Subcutaneous abdominal adipose tissue (tissue), 5 donors: Measurements from ENCODE around the gene ATG3.

ENCODE experiments used
- H3K27ac ChIP-seq: one replicate; pipeline ENCODE4 v1.7.0; 2013; ENCODE audit warnings: low read depth, mild to moderate bottlenecking, inconsistent platforms, low read length, moderate library complexity
- H3K27me3 ChIP-seq, 5 donors: one replicate each; pipeline ENCODE4 v1.7.0; 2013; ENCODE audit warnings: low read length in 5 of 5, inconsistent platforms in 1 of 5; ENCODE audit not compliant: control insufficient read depth in 5 of 5, insufficient read depth in 4 of 5
- H3K36me3 ChIP-seq, 5 donors: one replicate each; pipeline ENCODE4 v1.7.0; 2013; ENCODE audit warnings: low read length in 5 of 5; ENCODE audit not compliant: control insufficient read depth in 5 of 5, insufficient read depth in 5 of 5
- H3K4me1 ChIP-seq, 5 donors: one replicate each; pipeline ENCODE4 v1.7.0; 2013; ENCODE audit warnings: low read length in 5 of 5, mild to moderate bottlenecking in 3 of 5, moderate library complexity in 1 of 5; ENCODE audit not compliant: control insufficient read depth in 5 of 5, insufficient read depth in 5 of 5
- H3K4me3 ChIP-seq, 5 donors: one replicate each; pipeline ENCODE4 v1.7.0; 2013; ENCODE audit warnings: low read length in 5 of 5, low read depth in 1 of 5
- H3K9ac ChIP-seq, 5 donors: one replicate each; pipeline ENCODE4 v1.7.0; 2013; ENCODE audit warnings: low read length in 5 of 5, mild to moderate bottlenecking in 4 of 5, moderate library complexity in 3 of 5
- H3K9me3 ChIP-seq, 5 donors: one replicate each; pipeline ENCODE4 v1.7.0; 2013; ENCODE audit warnings: low read length in 5 of 5; ENCODE audit not compliant: control insufficient read depth in 5 of 5
- donor health status: healthy.
- donor health status: healthy.
- donor health status: healthy.
- donor health status: healthy.
- donor health status: healthy.

ATG3 gene

DNA sequence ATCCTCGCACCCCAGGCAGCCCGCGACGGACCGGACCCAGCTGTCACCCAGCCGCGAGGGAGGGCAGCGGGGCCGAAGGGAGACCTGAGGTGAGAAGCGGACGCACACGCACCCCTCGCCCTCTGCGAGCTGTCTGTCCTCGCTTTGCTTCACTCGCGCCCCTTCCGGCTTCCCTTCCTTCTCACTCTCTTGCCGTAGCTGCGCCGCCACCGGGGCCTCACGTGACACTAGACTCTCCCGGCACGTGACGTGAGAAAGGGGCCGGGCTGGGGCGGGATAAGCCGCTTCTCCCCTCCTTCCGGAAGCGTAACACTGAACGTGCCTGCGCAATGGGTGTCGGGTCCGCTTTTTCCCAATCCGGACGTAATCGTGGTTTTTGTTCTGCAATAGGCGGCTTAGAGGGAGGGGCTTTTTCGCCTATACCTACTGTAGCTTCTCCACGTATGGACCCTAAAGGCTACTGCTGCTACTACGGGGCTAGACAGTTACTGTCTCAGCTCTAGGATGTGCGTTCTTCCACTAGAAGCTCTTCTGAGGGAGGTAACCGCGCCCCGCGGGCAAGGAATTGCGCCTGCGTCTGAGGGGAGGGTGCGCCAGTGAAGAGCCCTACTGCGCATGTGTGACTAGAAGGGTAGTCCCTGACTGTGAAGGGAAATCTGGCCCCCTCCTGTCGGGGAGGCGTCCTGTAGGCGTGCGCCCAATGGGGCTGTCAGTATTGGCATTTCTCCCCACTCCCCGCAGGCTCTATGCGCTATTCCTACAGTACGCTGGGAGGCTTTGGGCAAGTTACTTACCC is at the start of gene ATG3, which contains the start of gene SLC35A5:
Gene ATG3 (minus strand): TSS at position 229 of the 796 bp plus-strand sequence. CDS start 434 bp downstream, outside the sequence.
Gene SLC35A5 (plus strand): TSS at position 312 of the 796 bp plus-strand sequence. CDS start 1,359 bp downstream, outside the sequence.
- Histone ChIP-seq H3K9ac (peak within 1 kb of the TSS; percentile 83 to 98 (median 96)), H3K27ac (peak within 1 kb of the TSS; percentile 97), H3K9me3 (no peaks in the 10 kb centered on the region), H3K4me1 (peaks cover 13 to 45% (median 27%) of the 10 kb centered on the region in 5 donors), H3K36me3 (peaks cover 0 to 4% (median 0%) of the 10 kb centered on the region in 5 donors), H3K4me3 (peak within 1 kb of the TSS; percentile 88 to 100 (median 95)), H3K27me3 (no peaks in the 10 kb centered on the region)

DNA sequence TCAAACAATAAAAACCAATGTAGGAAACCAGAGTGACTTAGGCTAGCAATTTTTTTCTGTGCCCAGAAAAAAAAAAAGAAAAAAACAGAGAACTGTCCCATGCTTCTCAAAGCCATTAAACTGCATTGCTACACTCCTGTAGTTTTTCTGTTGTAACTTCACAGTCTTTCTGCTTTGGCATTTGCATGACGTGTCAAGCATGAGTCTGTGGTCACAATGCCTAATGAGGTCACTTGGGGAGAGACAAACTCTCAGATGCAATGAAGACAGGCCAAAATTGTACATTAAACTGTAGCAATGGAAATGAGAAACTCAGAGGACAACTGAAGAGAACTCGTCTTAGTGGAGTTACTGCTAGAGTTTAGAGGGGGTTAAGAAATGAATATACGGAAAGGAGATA is 48.4 kb upstream of the ATG3 start:
- Histone ChIP-seq H3K27me3 (no peaks in the 10 kb centered on the region), H3K4me3 (no peak overlapping the region), H3K4me1 (peaks cover 0 to 11% (median 7%) of the 10 kb centered on the region in 5 donors), H3K9me3 (no peaks in the 10 kb centered on the region), H3K27ac (no peak overlapping the region), H3K9ac (no peak overlapping the region), H3K36me3 (peaks cover 19 to 72% (median 58%) of the 10 kb centered on the region in 5 donors)

DNA sequence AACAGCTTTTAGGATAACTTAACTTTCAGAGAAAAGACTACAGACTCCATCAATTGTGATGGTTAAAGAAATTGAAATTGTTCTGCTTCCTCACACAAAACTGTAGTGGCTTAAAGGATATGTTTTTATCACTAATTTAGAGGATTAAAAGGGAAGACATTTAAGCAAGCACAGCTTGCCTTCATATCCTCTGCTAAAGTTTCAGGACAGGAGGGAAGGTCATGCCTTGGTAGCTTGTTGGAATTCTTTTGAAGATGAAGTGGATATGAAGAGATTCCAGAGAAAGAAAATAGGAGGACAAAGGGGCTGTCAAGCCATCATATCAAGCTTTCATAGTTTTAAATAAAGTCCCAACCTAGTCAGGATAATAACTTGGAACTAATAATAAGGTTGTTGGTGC is 46.1 kb upstream of the ATG3 start:
- Histone ChIP-seq H3K4me1 (peaks cover 0 to 25% (median 20%) of the 10 kb centered on the region in 5 donors), H3K9me3 (no peaks in the 10 kb centered on the region), H3K36me3 (peaks cover 16 to 64% (median 44%) of the 10 kb centered on the region in 5 donors), H3K27ac (no peak overlapping the region), H3K27me3 (no peaks in the 10 kb centered on the region), H3K9ac (no peak overlapping the region), H3K4me3 (no peak overlapping the region)

DNA sequence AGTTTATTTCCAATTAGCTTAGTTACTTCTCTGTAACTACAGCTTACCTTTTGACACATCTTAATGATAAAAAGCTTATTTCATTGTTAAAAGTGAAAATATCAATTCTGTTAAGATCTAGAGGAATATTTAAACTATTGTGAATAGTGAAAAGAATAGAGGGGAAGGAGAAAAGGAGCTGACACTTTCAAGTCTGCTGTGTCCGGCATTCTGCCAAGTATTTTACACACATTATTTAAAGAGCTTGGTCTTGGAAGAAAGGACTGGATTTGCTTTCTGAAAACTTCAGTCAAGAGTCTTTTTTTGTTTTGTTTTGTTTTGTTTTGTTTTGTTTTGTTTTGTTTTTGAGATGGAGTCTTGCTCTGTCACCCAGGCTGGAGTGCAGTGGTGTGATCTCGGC is 44.3 kb upstream of the ATG3 start:
- Histone ChIP-seq H3K9me3 (no peaks in the 10 kb centered on the region), H3K9ac (no peak overlapping the region), H3K4me3 (no peak overlapping the region), H3K36me3 (peaks cover 10 to 58% (median 40%) of the 10 kb centered on the region in 5 donors), H3K4me1 (peaks cover 0 to 34% (median 18%) of the 10 kb centered on the region in 5 donors), H3K27me3 (no peaks in the 10 kb centered on the region), H3K27ac (peak overlapping the region; percentile 43)

DNA sequence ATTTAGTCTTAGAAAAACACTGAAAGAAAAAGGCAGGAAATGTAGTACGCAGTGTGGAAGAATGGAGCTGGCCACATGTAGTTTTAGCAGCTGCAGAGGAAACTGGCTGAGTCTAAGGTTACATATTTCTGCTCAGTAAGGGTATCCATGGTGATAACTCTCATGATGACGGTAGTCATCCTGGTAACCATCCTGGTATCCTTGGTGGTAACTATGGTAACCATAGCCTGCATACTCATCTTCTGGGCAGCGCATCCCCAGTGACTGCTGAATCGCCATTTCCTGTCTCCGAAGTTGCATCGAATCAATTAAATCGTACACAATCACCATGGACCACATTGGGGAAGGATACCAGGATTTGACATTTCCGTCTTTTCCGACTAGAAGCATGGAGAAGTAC is 43.5 kb upstream of the ATG3 start:
- H3K9me3 ChIP-seq, result no peaks in the 10 kb centered on the region
- no peak overlapping the region for H3K4me3 ChIP-seq
- H3K4me1 ChIP-seq, result peaks cover 0 to 34% (median 16%) of the 10 kb centered on the region in 5 donors
- no peaks in the 10 kb centered on the region for H3K27me3 ChIP-seq
- no peak overlapping the region for H3K9ac ChIP-seq
- no peak overlapping the region for H3K27ac ChIP-seq
- H3K36me3 ChIP-seq, result peaks cover 10 to 55% (median 42%) of the 10 kb centered on the region in 5 donors

DNA sequence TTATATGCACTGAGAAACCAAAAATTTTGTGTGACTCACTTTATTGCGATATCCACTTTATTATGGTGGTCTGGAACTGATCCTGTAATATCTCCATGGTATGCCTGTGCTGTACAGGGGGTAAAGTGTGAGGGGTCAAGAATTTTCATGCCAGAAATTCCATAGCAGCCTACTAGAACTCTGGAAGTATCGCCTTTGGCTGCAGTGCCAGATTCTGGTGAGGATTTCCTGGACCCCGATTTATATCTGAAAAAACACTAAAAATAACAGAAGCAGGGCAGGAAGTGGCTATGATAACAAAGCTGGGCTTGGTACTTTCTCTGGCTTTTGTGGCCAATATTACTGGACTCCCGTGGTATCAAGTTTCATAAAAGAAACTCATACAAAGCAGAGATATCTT is 42.8 kb upstream of the ATG3 start:
- Histone ChIP-seq H3K9ac (peak overlapping the region in 1 of 5 donors; percentile 20), H3K27ac (peak overlapping the region; percentile 60), H3K4me1 (peaks cover 0 to 34% (median 15%) of the 10 kb centered on the region in 5 donors), H3K36me3 (peaks cover 8 to 48% (median 37%) of the 10 kb centered on the region in 5 donors), H3K4me3 (peak overlapping the region in 1 of 5 donors; percentile 18), H3K27me3 (no peaks in the 10 kb centered on the region), H3K9me3 (no peaks in the 10 kb centered on the region)

DNA sequence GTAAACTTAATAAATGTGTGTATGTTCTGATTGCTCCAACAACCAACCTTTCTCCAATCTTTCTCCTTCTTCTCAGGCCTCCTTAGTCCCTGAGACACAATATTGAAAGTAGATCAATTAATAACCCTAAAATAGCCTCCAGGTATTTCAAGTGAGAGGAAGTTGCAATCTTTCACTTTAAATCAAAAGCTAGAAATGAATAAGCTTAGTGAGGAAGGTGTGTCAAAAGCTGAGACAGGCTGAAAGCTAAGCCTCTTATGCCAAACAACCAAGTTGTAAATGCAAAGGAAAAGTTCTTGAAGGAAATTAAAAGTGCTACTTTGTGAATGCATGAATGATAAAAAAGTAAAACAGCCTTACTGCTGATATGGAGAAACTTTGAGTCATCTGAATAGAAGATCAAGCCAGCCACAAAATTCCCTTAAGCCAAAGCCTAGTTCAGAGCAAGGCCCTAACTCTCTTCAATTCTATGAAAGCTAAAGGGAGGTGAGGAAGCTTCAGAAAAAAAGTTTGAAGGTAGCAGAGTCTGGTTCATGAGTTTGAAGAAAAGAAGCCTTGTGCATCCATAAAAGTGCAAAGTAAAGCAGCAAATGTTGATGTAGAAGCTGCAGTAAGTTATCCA is 40.6 kb upstream of the ATG3 start:
- H3K27me3 ChIP-seq, result no peaks in the 10 kb centered on the region
- H3K27ac ChIP-seq, result no peak overlapping the region
- peaks cover 16 to 42% (median 38%) of the 10 kb centered on the region in 5 donors for H3K36me3 ChIP-seq
- peaks cover 0 to 34% (median 15%) of the 10 kb centered on the region in 5 donors for H3K4me1 ChIP-seq
- H3K4me3 ChIP-seq, result no peak overlapping the region
- no peak overlapping the region for H3K9ac ChIP-seq
- no peaks in the 10 kb centered on the region for H3K9me3 ChIP-seq

DNA sequence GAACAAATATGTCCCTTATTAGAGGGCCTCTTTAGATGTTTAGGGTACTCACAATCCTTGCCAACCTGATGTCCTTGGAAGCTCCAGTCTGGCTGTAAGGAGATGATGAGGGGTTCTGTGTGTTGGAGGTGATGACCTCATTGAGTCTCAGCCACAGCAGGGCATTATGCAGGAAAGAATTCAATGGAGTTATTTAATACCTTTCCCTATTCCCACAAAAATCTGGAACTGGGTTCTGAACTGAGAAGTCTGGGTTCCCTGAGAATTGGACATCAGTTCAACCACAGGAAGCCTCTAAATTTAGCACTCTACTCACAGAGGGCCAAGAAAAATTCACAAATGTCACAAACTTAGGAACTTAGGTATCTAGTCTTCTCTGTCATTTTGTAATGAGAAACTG is 37.0 kb upstream of the ATG3 start:
- H3K4me3 ChIP-seq, result no peak overlapping the region
- no peak overlapping the region for H3K27ac ChIP-seq
- H3K27me3 ChIP-seq, result no peaks in the 10 kb centered on the region
- H3K36me3 ChIP-seq, result peaks cover 7 to 32% (median 21%) of the 10 kb centered on the region in 5 donors
- H3K9ac ChIP-seq, result no peak overlapping the region
- H3K9me3 ChIP-seq, result no peaks in the 10 kb centered on the region
- H3K4me1 ChIP-seq, result peaks cover 0 to 13% (median 1%) of the 10 kb centered on the region in 5 donors

DNA sequence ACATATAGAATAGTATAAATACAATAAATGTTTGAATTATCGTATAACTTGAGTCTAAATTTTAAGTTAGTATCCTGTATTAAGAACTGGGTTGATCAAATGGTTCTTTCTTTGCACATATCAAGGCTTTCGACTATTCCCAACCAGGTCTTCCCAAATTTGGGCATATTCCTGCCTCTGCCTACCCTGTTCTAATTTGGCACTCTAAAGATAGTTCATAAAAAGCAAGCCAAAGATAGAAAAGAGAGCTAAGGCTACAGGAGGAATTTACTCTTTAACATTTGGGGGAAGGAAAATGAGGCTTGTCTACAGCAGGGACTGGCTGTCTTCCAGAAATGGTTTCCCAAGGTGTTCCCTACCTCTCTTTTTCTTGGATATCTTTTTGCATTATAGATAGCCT is 36.2 kb upstream of the ATG3 start:
- no peak overlapping the region for H3K4me3 ChIP-seq
- H3K27ac ChIP-seq, result no peak overlapping the region
- no peaks in the 10 kb centered on the region for H3K27me3 ChIP-seq
- H3K4me1 ChIP-seq, result peaks cover 0 to 10% (median 0%) of the 10 kb centered on the region in 5 donors
- no peak overlapping the region for H3K9ac ChIP-seq
- H3K36me3 ChIP-seq, result peaks cover 12 to 37% (median 24%) of the 10 kb centered on the region in 5 donors
- no peaks in the 10 kb centered on the region for H3K9me3 ChIP-seq

DNA sequence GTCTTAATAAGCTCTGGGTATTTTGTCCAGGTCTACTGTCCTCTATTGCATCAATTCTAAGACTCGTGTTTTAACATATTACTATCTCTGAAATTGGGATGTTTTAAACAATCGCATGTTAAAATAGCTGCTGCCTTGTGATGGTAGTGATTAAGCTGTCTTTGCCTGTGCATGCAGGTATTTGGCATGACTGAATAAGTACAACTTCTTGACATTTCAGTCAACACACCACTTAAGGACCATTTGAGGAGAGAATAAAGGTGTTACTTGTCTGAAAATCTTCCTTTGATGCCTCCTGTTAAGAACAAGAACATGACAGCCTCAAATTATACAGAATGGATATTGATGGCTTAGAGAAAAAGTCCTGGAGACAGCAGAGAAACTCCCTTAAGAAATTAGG is 33.1 kb upstream of the ATG3 start:
- Histone ChIP-seq H3K36me3 (peaks cover 12 to 34% (median 23%) of the 10 kb centered on the region in 5 donors), H3K9ac (no peak overlapping the region), H3K27ac (no peak overlapping the region), H3K4me3 (no peak overlapping the region), H3K27me3 (no peaks in the 10 kb centered on the region), H3K9me3 (no peaks in the 10 kb centered on the region), H3K4me1 (no peaks in the 10 kb centered on the region)
